ENCODE results near the gene RIN3.

GRCh38 chr14:92646952-92647796, 133.6 kb downstream of the RIN3 start:
- TF ChIP-seq EZH2 (IDR thresholded peaks at IDR 0.05; ENCODE audit: low read length, unreplicated experiment) (no peak), CTCF (conservative IDR thresholded peaks at IDR 0.05; ENCODE audit: low read depth, low read length) (no peak), EZH2phosphoT487 (IDR thresholded peaks at IDR 0.05; ENCODE audit: borderline replicate concordance, low read length) (no peak)

Measured in PC-3 (cell line).